HepG2 (cell line): ENCODE results near the gene JAG1. TPM values are rescaled to one million over a fixed set of nuclear protein-coding genes. Genes with fewer than 3 reads are reported as not detected.

ENCODE experiments used
- AGO2 ChIP-seq: fragments of 200-400 bp; formaldehyde crosslinking; optimal IDR thresholded peaks from 2 replicates; pipeline ENCODE3; 2017; ENCODE audit warnings: mild to moderate bottlenecking, low read depth, low read length, moderate library complexity
- FOXO1 ChIP-seq: sonication (generic); formaldehyde crosslinking; IDR thresholded peaks from 2 replicates; pipeline ENCODE4 v1.4.0; 2020; ENCODE audit warnings: missing genetic modification reagents
- GTF2F1 ChIP-seq: fragments of 150-350 bp; IDR thresholded peaks from 2 replicates; pipeline ENCODE4 v1.6.1; 2014; ENCODE audit warnings: low read length
- POGK ChIP-seq: sonication (generic); formaldehyde crosslinking; conservative IDR thresholded peaks from 2 replicates; pipeline ENCODE4 v1.8.0; 2022; ENCODE audit warnings: mild to moderate bottlenecking, moderate library complexity, missing genetic modification reagents
- SALL2 ChIP-seq: sonication (generic); formaldehyde crosslinking; IDR thresholded peaks from 2 replicates; pipeline ENCODE4 v1.8.1; 2023; ENCODE audit warnings: mild to moderate bottlenecking, missing genetic modification reagents, inconsistent platforms
- SKIL ChIP-seq: sonication (generic); formaldehyde crosslinking; IDR thresholded peaks from 2 replicates; pipeline ENCODE4 v1.8.0; 2022; ENCODE audit warnings: missing genetic modification reagents, mild to moderate bottlenecking, moderate library complexity, borderline replicate concordance
- SMC3 ChIP-seq: IDR thresholded peaks from 2 replicates; pipeline ENCODE4 v1.6.1; 2011; ENCODE audit warnings: low read length, improper control_type of control experiment
- SUZ12 ChIP-seq: fragments of 150-350 bp; IDR thresholded peaks from 2 replicates; pipeline ENCODE4 v1.6.1; 2014; ENCODE audit warnings: low read depth, low read length
- ZNF318 ChIP-seq: sonication (generic); formaldehyde crosslinking; IDR thresholded peaks from 2 replicates; pipeline ENCODE4 v1.4.0; 2020; ENCODE audit warnings: mild to moderate bottlenecking, missing genetic modification reagents
- ZNF841 ChIP-seq: sonication (generic); formaldehyde crosslinking; IDR thresholded peaks from 2 replicates; pipeline ENCODE4 v1.8.1; 2023; ENCODE audit warnings: missing genetic modification reagents, borderline replicate concordance
- polyA plus RNA-seq, 8 experiments: library from polyadenylated mRNA; depleted of rRNA in 3 of 8; stranded (reverse) in 7 of 8; unstranded in 1 of 8; fragments of >200 nt; fragmentation: Illumina TruSeq in 4 of 8; extraction: Trizol in 4 of 8; gene quantifications; 2 replicates each; pipeline versions ENCODE4 v1.2.1 to v1.2.3, GENCODE V29; 2011 to 2016; ENCODE audit warnings: low read depth in 4 of 8, missing spikeins in 1 of 8, mixed read lengths in 1 of 8; ENCODE audit not compliant: insufficient read depth in 1 of 8
- total RNA-seq, 5 experiments: library from RNA; depleted of rRNA; stranded (reverse); fragments of >200 nt; fragmentation: Illumina TruSeq; extraction: Trizol; gene quantifications; 2 replicates each; pipeline ENCODE4 v1.2.3, GENCODE V29; 2016; ENCODE audit warnings: low read depth in 1 of 5
- TF ChIP-seq, protein P1 (sequence below): sonication (generic); formaldehyde crosslinking; IDR thresholded peaks from 2 replicates; pipeline ENCODE4 v1.8.1; 2023; ENCODE audit warnings: missing genetic modification reagents, mild to moderate bottlenecking, borderline replicate concordance
- TF ChIP-seq, protein P2 (sequence below): sonication (generic); formaldehyde crosslinking; IDR thresholded peaks from 2 replicates; pipeline ENCODE4 v1.4.0; 2020; ENCODE audit warnings: missing genetic modification reagents, borderline replicate concordance

The JAG1 gene
- total and polyA plus RNA-seq, 2 of the 13 experiments (the other 11 are each of a cell fraction or from before 2014, with no cell fraction given) = 47.1 to 56.3 TPM

DNA sequence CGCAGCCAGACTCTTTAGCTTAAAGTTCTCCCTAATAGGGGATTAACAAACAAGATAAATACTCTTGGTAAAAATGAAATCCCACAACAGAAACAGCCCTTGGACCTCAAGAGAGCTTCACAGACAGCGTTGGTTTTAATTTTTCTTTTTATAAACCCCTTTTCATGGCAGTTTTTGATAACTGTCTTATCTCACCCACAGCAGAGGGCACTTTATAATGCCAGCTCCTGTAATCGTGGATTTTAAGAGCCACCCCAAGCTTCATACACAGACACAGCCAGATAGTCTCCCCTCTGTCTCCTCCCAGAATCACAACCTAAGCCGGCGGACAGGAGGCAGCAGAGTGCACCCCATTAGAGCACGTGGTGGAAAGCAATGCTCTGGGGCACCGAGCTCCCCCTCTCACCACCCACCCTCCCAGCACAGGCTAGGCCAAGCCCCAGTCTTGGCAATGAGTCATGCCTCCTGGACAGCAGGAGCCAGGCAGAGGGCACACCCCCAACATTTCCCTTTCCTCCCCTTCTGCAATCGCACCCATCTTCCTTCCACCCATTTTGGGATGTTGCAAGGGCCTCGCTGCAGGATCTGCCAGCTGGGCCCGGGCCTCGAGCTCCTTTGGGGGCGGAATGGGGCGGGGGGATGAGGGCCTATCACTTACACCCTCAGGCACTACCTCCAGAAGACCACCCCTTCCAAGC, 2.4 kb downstream of the JAG1 start (continued):
- 0 out of 2 replicates have a peak, but pooled peaks have one; percentile 43 for TF ChIP-seq POGK (CRISPR knock-in tag)
- TF ChIP-seq AGO2 = peak; percentile 61
- peak; percentile 56; the same call in 1 of the 2 replicates for TF ChIP-seq SMC3
- TF ChIP-seq, protein P1, sequence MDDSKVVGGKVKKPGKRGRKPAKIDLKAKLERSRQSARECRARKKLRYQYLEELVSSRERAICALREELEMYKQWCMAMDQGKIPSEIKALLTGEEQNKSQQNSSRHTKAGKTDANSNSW (CRISPR knock-in tag) = no peak
- no peak for TF ChIP-seq GTF2F1
- no peak for TF ChIP-seq SUZ12
- TF ChIP-seq ZNF841 (CRISPR knock-in tag) = no peak
- TF ChIP-seq FOXO1 (CRISPR knock-in tag) = peak; percentile 48
- TF ChIP-seq, protein P2, sequence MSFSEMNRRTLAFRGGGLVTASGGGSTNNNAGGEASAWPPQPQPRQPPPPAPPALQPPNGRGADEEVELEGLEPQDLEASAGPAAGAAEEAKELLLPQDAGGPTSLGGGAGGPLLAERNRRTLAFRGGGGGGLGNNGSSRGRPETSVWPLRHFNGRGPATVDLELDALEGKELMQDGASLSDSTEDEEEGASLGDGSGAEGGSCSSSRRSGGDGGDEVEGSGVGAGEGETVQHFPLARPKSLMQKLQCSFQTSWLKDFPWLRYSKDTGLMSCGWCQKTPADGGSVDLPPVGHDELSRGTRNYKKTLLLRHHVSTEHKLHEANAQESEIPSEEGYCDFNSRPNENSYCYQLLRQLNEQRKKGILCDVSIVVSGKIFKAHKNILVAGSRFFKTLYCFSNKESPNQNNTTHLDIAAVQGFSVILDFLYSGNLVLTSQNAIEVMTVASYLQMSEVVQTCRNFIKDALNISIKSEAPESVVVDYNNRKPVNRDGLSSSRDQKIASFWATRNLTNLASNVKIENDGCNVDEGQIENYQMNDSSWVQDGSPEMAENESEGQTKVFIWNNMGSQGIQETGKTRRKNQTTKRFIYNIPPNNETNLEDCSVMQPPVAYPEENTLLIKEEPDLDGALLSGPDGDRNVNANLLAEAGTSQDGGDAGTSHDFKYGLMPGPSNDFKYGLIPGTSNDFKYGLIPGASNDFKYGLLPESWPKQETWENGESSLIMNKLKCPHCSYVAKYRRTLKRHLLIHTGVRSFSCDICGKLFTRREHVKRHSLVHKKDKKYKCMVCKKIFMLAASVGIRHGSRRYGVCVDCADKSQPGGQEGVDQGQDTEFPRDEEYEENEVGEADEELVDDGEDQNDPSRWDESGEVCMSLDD (CRISPR knock-in tag) = peak; percentile 98; the same call in 1 of the 2 replicates
- no peak for TF ChIP-seq ZNF318 (CRISPR knock-in tag)
- TF ChIP-seq SKIL (CRISPR knock-in tag) = peak; percentile 56; the same call in 1 of the 2 replicates
- no peak for TF ChIP-seq SALL2
